HG03196 (cell line): ENCODE results near the gene PTMA.

ENCODE experiments used
- ATAC-seq: cut with Tn5 transposase; IDR thresholded peaks from one replicate; pipeline ENCODE4 v1.9.1; 2021; ENCODE audit not compliant: unreplicated experiment

The PTMA gene

DNA sequence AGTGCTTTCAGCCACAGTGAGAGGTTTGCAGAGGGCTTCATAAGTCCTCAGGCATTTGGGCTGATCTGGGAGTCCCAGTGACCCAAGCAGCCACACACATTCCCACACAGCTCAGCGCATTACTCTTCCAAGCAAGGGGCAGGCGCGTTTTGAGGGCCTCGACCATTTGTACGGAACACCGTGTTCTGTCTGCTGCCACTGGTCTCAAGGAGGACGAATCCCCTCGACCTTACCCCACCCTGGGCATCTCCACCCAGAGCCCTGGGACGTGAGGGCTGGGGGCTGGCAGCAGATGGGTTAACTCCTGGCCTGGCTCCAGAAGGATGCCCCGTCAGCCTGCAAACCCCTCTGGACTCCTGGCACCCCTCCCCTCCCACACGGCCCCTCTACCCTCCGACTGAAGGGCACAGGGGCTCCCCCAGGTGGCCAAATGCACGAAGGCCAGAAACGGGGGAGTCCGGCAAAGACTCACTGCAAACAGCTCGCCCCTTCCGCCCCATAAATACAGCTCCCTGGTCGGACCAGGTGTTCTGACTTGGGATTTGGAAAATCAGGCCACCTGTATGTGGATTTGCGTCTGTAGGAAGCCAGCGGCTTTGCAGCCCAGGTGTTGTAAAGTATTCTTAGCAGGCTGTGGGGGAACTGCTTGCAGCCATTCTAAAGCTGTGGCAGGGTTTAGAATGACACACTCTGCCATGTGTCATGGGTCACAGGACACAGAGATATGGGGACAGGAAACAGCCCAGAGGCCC is 33.6 kb upstream of the PTMA start:
- peak; percentile 25 for ATAC-seq

DNA sequence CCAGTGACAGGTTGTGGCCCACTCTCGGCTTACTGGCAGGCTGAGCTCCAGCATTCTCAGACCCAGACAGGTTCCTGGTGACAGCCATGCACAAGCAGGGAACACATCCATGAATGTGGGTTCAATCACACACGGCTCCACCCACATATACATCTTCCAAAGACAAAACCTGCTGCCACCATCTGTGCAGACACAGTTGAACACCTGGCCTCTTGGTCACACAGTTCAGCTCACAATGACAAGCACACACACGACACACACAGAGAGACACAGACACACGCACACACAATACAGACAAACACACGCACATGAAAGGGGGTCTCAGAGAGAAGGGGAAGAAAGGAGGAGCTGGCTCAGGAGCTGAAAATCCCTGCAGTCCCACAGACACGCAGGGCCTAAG is 32.1 kb upstream of the PTMA start:
- ATAC-seq = no peak

DNA sequence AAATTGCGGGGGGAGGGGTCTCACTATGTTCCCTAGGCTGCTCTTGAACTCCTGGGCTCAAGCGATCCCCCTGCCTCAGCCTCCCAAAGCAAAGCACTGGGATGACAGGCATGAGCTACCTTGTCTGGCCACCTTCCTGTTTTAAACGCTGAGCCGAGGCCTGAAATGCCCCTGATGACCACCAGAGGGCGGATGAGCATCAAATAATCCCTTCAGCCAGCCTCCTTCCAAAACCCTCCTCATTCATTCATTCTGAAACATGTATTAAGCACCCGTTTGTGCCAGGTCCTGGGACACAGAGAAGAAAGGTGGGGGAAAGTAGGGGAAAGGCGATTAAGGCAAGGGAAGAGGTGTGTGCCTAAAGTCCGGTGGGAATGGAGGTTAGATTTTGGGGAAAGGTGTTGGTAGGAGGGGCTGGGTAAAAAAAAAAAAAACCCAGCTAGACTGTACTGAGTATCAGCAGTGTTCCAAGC is 30.7 kb upstream of the PTMA start:
- ATAC-seq = no peak

DNA sequence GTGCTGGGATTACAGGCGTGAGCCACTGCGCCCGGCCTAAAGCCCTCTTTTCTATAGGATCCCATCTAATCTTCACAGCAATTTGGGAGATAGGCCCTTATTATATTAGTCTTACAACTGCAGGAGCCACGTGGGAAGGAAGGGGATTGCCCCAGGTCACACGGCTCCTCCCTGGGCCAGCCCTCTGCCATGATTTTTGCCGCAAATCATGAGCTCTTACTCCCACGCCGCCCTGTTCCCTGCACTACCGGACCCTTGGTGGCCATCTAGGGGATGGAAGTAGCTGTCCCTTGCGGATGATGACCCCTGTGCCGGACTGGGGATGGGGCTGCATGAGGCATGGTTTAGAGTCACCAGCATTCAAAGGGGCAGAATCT is 28.4 kb upstream of the PTMA start:
- no peak for ATAC-seq

DNA sequence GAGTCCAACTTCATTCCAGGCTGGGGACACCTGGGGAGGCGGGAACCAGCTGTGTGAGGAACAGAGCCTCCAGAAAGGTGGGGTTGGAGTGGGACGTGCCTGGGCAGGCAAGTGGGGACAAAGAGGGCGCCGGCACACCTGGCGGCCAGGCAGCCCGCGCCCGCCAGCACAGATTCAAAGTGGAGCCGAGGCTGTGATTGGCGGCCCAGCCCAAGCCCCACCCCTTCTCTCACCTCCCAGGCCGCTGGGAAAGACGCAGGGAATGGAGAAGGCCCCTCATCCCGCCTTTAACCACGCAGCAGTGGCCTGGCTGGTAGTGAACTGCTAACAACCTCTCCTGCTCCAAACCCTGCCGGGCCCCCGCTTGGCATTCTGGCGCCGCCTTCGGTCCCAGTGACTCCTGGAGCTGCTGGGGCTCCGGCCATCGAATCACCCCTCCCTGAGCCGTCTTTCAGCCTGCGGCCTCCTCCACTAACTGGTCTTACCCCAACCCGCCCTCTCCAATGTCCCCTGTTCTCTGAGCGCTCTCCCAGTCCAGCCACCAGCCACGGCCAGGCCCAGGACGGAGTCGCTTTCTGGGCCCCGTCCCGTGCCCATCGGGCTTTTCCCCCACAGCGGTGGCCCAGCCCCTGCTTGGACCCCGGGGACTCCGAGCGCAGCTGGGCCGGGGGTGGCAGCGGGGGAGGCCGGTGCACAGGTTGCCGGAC is 27.9 kb upstream of the PTMA start:
- ATAC-seq = no peak

DNA sequence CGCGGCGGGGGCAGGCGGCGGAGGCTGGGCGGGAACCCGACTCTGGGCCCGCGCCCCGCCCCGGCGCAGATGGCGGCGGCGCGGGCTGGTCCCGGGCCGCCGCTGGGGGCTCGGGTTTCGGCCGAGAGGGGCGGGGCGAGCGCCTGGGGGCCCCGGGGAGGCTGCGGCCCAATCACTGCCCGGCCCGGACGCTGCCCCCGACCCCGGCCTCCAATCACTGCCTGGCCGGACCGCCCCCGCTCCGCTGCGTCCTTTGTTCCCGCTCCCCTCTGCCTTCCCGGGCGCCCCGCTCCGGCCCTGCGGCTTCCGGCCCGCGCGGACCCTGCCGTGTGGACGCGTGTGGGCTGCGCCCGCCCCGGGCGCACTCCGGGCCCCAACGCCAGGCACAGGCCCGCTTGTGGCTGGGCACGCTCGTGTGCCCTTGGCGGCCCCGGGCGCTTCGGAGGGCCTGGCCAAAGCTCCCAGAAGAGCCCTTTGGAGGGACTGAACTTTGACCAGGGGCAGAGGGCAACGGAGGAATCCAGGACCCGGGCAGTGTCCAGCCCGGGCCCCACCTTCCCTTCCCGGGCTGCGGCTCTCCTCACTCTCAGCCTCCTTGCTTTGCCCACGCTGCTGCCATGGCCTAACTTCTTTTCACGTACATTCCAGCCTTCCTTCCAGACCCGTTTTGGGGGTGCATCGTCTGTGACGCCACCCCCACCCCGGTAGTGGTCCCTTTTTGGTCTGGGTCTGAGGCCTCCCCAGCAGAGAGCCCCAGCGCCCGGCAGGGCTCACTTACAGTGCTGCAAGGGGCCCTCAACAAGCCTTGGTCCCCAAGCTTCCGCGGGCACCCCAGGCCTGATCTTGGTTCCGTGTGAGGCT is 27.1 kb upstream of the PTMA start:
- ATAC-seq = peak; percentile 49

DNA sequence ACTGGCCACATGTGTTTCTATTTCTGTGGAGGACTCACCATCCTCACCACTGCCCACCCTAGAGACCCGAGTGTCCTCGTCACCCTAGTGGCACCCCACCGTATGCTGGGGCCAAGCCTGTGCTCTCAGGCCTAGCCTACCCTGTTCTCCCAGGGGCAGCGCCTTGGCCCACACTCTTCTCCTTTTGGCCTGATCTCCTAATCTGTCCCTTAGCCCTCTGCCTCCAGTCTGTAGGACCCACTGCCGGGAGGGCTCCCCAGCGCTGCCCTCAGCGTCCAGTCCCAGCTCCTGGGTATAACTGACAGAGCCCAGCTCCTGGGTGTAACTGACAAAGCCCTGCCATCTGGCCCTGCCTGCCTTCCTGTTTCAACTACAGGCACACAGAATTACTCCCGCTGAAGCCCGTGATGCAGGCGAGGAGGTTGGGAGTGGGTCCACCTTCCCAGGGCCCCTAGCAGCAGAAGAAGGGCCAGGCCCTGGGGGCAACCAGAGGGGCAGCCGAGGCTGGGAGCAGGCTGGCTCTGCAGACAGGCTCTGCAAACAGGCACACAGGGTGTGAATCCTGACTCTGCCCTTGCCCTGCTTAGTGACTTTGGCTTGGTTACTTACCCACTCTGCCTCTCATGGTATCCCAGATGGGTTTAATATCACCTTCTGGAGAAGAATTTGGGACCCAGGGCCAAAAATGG is 25.6 kb upstream of the PTMA start:
- no peak for ATAC-seq

DNA sequence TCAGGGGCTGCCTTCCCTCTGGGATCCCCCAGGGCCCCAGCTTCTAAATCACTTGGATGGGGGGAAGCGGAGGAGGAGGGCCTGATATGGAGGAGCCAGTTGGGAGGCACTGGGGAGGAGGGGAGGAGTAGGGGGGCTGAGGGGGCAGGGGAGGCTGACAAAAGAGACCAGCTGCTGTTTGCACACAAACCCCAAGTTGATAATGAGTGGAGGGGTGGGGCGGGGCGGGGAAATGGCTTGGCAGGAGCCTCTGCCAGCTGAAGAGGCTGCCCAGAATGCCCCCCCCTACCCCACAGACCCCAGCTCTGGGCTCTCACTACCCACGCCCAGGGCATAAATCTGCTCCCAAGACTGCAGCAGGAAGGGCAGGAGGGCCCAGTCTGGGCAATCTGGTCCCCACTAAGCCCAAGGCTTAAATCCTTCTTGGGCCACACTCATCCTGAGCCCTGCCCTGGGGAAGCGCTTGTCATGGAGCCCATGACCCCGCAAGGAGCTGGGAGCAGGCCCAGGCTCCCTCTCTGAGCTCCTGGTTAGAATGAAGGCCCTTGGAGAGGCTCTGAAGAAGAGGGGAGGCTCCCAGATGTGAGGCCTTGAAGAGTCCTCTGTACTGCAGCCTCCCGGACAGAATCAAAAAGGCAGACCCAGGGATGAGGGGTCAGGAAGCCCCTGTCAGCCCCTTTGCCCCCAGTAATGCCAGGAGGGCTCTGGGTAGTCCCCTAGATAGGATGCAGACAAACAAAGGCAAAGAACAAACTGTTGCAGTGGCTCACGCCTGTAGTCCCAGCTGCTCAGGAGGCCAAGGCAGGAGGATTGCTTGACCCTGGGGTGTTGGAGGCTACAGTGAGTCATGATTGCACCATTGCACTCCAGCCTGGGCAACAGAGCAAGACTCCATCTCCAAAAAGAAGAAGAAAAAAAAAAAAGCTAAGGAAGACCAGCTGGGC is 24.8 kb upstream of the PTMA start:
- ATAC-seq = no peak

DNA sequence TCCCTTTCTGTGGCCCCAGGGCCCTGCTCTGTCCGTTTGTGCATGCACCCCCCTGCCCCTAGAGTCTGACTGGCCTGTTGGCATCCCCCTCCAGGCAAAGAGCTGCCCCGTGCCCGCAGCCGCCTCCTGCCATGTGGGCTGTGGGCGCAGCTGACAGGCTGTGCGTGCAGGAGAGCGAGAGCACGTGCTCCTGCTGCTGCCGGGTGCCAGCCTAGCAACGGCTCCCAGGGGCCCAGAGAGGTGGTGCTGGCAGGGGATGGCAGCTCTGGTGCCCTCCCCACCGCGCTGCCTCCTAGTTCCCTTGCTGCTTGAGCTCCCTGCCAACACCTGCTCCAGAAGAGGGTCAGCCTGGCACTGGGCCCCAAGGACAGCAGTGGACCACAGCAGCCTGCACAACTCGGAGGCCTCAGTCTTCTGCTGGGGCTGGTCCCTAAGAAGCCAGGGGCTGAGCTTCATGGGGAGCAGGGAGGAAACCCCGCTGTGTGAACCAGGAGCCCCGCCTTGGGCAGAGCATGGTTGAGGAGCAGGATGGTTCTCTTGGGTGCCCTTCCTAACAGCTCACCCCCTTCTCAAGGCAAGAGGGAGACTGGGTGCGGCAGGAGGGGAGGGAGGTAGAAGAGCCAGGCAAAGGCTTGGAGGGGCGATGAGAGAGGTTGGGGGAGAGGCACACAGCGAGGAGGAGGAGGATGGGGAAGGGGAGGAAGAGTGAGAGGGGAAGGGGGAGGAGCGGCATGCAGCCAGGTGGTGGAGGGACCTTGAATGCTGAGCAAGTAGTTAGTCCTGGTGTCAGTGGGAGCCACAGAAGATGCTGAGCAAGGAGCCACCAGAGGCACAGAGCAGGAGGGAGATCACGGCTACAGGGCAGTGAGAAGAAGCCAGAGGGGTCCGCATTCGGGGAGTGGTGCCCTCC is 23.8 kb upstream of the PTMA start:
- ATAC-seq = no peak

DNA sequence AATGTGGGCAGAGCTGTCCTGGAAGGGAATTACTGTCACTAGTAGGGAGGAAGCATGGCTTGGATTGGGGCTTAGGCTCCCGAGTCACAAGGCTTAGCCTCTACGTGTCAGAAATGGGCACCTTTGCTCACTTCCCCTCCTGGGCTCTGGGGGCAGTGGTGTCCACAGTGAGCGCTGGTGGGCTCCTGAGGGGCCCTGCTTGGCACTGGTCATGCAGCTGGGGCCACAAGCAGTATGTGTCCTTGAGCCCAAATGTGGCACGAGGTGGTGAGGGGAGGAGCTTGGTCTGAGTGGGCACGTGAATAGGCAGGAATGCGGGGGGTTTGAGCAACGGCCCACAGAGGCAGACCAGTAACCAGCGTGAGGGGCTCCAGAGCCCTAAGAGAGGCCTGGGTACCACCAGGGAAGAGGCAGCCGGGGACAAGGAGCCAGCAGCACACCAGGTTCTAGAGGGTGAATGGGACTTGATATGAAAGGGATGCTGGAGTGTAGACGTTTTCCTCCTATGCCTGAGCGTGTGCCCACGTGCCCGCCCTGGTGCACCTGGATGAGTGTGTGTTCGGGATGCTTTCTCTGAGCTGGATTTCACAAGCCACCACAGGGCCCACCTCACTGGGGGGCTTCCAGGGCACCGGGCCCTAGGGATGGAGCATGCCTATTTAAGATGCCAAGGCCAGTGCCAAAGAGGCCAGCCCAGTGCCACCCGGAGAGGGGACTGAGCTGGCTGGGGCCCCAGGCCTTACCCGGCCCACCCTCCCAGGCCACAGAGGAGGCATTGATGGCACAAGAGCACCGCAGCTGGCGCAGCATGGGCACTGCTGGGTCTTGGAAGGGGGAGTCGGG is 22.8 kb upstream of the PTMA start:
- ATAC-seq = no peak

DNA sequence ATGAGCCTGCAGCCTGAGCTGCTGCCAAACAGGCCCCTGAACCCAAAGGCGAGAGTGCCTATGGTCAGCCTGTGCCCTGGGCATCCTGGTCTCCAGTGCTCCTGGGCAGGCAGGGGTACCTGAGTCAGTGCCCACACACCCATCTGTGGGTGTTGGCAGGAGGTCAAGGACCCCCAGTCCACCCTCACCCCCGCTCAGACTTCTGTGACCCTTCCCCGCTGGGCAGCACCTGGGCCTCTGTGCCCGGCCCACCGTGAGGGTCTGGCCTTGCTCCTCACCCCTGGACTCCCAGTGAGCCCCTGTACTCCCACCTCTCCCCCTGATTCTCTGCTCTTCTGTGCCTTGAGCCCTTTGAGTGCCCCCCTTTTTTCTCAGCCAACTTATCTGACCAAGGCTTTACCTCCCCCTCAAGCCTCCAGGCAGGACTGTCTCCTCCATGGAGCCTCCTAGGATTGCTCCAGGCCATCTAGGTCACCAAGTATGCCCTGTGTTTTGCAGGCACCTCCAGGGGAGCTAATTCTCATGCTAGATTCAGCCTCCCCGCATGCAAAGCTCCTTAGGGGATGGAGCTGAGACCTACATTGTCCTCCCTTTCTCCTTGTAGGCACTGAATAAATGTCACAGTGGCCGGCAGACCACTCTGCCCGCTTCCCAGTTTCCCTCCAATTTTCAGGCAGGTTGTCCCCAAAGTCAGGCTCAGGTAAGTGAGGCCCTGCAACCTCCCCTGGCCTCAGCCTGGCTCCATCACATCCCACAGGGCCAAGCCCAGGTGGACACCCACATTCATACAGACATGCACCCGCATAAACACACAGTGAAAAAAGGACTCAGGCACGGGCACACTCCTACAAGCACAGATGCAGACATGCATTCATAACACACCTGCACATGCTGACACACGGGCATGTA is 21.9 kb upstream of the PTMA start:
- ATAC-seq = no peak

DNA sequence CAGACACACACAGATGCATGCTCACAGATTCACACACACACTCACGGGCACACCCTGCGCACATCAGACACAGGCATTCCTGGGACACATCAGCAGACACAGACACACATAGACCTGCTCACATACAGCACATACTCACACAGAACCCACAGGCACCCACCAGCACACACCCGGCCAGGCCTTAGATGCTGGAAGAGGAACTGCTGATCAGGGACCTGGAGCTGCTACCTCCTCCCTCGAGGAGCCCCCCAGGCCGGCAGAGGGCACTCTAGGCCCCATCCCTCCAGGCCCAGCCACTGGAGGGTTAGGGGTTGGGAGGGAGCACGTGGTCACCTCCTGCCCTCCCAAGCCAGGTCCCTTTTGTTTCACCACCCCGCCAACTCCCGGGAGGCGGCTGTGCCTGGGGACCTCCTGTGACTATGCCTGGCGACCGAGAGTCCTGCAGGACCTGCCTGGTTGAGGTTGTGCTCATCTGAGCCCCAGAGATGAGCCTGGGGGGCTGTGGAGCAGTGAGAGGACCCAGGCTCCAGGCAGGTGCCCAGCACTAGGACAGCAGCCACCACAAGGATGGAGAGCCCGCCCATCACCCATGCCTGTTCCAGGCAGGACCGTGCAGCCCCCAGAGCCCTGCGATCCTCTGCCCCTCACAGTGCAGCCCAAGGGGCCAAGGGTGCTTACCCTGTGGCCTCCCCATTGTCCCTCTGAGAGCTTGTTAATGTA is 21.0 kb upstream of the PTMA start:
- peak; percentile 59 for ATAC-seq

DNA sequence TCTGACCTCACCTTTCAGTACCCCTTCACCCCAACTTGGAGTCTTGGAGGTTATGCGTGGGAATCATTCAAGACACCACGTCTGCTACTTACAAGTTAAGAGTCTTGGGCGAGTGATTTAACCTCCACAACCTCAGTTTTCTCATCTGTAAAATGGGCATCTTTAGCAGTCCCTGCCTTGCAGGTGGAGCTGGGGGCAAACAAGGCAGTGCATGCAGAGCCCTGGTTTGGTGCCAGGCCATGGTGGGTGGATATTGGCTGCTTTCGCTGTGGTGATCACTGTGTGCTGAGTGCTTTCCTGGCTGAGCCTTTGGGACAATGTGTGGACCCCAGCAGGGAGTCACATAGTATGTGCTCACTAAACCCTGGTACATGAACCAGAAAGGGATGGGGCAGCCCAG is 20.4 kb upstream of the PTMA start:
- ATAC-seq = no peak

DNA sequence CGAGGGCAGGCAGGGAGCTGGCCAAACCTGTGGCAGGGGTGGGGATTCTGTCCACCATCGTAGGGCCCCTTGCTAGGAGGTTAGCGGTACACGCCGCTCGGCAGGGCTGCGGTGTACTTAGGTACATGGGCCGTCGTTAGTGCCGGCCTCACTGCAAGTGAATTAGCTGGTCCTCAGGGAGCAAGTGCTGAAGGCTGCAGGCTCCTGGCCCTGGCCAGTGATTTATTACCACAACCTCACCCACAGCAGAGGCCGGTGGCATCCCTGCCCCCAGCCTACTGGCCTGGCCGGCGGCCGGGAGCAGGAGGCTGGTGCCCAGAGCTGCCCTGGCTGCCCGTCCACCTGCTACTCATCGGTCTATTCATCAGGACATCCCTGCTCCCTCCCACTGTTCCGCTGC is 19.6 kb upstream of the PTMA start:
- no peak for ATAC-seq

DNA sequence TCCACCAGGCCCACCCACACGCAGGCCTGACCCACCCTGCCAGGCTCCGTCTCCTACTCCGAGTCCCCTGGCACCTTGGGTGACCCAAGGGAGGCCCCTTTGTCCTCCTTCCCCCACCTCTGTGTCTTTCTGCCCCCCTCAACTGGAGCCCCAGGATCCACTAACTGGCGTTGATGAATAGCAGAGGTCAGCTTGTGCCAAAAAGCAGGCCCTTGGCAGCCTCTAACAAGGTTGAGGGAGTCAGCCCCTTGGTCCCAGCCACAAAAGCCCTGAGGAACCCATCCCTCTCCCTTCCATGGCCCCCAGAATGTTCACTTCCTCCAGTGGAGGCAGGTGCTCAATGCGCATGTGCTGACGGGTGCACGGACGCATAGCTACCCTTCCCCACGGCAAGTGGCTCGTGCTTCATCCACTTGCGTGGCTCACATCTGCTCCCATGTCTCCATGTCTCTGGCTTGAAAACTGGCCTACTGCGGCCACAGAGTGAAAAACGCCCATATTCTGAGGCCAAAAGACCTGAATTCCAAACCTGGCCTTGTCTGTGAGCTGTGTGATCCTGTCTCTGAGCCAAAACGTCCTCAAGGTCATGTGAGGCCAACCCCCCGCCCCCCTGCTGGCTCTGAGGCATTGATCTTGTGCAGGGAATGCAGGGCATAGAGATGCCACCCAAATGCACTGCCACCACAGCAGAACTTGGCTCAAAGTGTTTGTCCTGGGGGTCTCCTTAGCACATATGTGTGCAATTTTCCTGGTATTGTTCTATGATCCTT is 19.0 kb upstream of the PTMA start:
- no peak for ATAC-seq
